Heart right ventricle (tissue), 16 donors: Measurements from ENCODE around the gene PTGES2. TPM values are rescaled to one million over a fixed set of nuclear protein-coding genes. Genes with fewer than 3 reads are reported as not detected.
"Not testable (repeated sequence)": the region's sequence is repeated elsewhere in the genome, so short reads cannot be mapped to it uniquely, and the experiment has no call there.

ENCODE experiments used
- ATAC-seq, 8 donors: fragments of 200-7000 bp; cut with Tn5 transposase; one replicate each; pipeline ENCODE4 v1.9.1; 2020; ENCODE audit warnings: mild to moderate bottlenecking in 8 of 8, moderate library complexity in 8 of 8, moderate number of reproducible peaks in 1 of 8
- DNase-seq, 2 donors: peaks; one replicate each; pipeline ENCODE4 v3.0.0-alpha.2; 2020
- H3K27ac ChIP-seq, 10 donors: fragments of 200-600 bp; sonication (generic) in 2 of 10; one replicate each; pipeline versions ENCODE4 v1.5.0 to v1.8.0; 2020 to 2022; ENCODE audit warnings: mild to moderate bottlenecking in 3 of 10
- H3K27me3 ChIP-seq, 7 donors: fragments of 200-600 bp; one replicate each; pipeline ENCODE4 v1.8.0; 2021 to 2022; ENCODE audit warnings: mild to moderate bottlenecking in 2 of 7
- H3K36me3 ChIP-seq, 9 donors: fragments of 200-600 bp; sonication (generic) in 1 of 9; one replicate each; pipeline versions ENCODE4 v1.5.0 to v1.8.0; 2020 to 2022; ENCODE audit warnings: mild to moderate bottlenecking in 2 of 9
- H3K4me1 ChIP-seq, 9 donors: fragments of 200-600 bp; sonication (generic) in 1 of 9; one replicate each; pipeline versions ENCODE4 v1.5.0 to v1.8.0; 2020 to 2022; ENCODE audit warnings: mild to moderate bottlenecking in 4 of 9
- H3K4me3 ChIP-seq, 10 donors: fragments of 200-600 bp; sonication (generic) in 2 of 10; one replicate each; pipeline versions ENCODE4 v1.5.0 to v1.8.0; 2020 to 2022; ENCODE audit warnings: mild to moderate bottlenecking in 7 of 10, moderate library complexity in 2 of 10
- H3K9me3 ChIP-seq, 11 donors: fragments of 200-600 bp in 10 of 11; sonication (generic) in 2 of 11; one replicate each; pipeline versions ENCODE4 v1.5.0 to v1.8.0; 2013 to 2022; ENCODE audit warnings: mild to moderate bottlenecking in 2 of 11, control low read depth in 1 of 11, moderate library complexity in 1 of 11
- CTCF ChIP-seq, 9 donors: fragments of 200-600 bp; sonication (generic) in 2 of 9; IDR thresholded peaks; one replicate each; pipeline versions ENCODE4 v1.5.0 to v1.8.0; 2021 to 2022; ENCODE audit warnings: antibody characterized with exemption in 9 of 9, mild to moderate bottlenecking in 5 of 9, moderate library complexity in 1 of 9
- WGBS, 2 donors: extraction: QIAGEN DNeasy Blood & Tissue Kit; methylation state at CpG; one replicate each; pipeline ENCODE4 v1.1.7; 2013; ENCODE audit warnings: inconsistent platforms in 1 of 2; 5-methylcytosine and 5-hydroxymethylcytosine counted together
- intact Hi-C, 10 donors: fragments of 100-400 bp; cut with DNase I; formaldehyde crosslinking; loops; one replicate each; pipeline versions ENCODE4 v1.11.1 to v1.14.2; 2022
- polyA plus RNA-seq, 2 donors: library from polyadenylated mRNA; stranded (reverse); fragments of 200-250 nt; gene quantifications; one replicate each; pipeline ENCODE4 v1.2.3, GENCODE V29; 2013
- total RNA-seq, 10 donors: library from RNA; stranded (reverse); fragmentation: NEBNext Ultra II Directional in 3 of 10; extraction: Animal tissue kit (Norgen Biotek cat#: 25700) in 3 of 10; gene quantifications; one replicate each; pipeline versions ENCODE4 v1.2.1 to v1.2.4, GENCODE V29; 2021 to 2023
- donor health status: Arrhythmogenic right ventricular cardiomyopathy.
- donor health status: ischemic (EF 13 %, LVEDD 7.1; RV severe dilation, severe dysfunction).
- donor health status: healthy with polysubstance abuse.
- donor health status: DM: no; HTN: yes; CAD: no.
- donor health status: DM: no; HTN: no; CAD: no.
- donor health status: ischemic (EF 25% LVEDD 6.9; RV normal size, moderate dysfunction).
- donor health status: ischemic (EF 25% LVEDD 5.7; RV mildly dilated, moderate dysfunction).
- donor health status: healthy.
- donor health status: DM: yes; HTN: yes; CAD: no.
- donor health status: Ischemic cardiomyopathy.
- donor health status: ischemic (EF 35%, LVEDD 5.7; RV mildly dilated, moderate dysfunction).
- donor health status: nonischemic (EF 11% LVEDD 7.7; RV severe dilation, severe dysfunction).
- donor health status: DM: yes; HTN: yes; CAD: no.
- donor health status: PGD.
- donor health status: ischemic (EF 29% LVEDD 5.4; RV normal size, mild dysfunction).
- donor health status: nonischemic (EF 23%, LVEDD 6.1; RV moderate dilation, normal function).

PTGES2 gene
- total and polyA plus RNA-seq, 12 donors, result 117 to 166 (median 147) TPM

GRCh38 chr9:128139621-128140020 lies 12.1 kb upstream of the PTGES2 start:
- Histone ChIP-seq H3K4me3 (no peak overlapping the region), H3K27ac (no peak overlapping the region), H3K36me3 (no peaks in the 10 kb centered on the region), H3K27me3 (no peaks in the 10 kb centered on the region), H3K4me1 (peaks cover 0 to 23% (median 14%) of the 10 kb centered on the region in 9 donors), H3K9me3 (no peaks in the 10 kb centered on the region)
- ATAC-seq (no peak), DNase-seq (peak in 1 of 2 donors; percentile 2)
- 54 to 82% methylated on average over 8 to 9 of the region's 16 CpGs for WGBS, 2 donors
- intact Hi-C loops, result no loop called here
- no peak for TF ChIP-seq CTCF (IDR thresholded peaks at IDR 0.05)

DNA sequence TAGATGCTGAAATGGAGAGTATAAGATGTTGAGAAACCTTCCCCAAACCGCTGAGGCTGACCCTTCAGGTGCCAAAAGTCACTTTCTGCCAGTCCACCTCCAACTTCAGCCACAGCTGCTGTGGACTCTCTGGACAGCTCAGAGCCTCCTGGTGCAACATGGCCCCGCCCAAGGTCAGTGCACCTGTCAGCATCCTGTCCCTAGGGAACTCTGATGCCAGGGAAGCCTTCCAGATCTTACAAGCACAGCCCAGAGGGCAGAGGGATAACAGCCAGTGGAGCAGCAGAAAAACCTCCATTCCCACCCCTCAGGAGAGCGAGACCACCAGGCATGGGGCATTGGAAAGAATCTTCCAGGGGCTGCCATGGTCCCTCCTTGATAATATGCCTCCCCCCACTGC lies 10.5 kb upstream of the PTGES2 start:
- peak in 1 of 2 donors; percentile 3 for DNase-seq
- 90 to 91% methylated on average over 3 of the region's 3 CpGs for WGBS, 2 donors

DNA sequence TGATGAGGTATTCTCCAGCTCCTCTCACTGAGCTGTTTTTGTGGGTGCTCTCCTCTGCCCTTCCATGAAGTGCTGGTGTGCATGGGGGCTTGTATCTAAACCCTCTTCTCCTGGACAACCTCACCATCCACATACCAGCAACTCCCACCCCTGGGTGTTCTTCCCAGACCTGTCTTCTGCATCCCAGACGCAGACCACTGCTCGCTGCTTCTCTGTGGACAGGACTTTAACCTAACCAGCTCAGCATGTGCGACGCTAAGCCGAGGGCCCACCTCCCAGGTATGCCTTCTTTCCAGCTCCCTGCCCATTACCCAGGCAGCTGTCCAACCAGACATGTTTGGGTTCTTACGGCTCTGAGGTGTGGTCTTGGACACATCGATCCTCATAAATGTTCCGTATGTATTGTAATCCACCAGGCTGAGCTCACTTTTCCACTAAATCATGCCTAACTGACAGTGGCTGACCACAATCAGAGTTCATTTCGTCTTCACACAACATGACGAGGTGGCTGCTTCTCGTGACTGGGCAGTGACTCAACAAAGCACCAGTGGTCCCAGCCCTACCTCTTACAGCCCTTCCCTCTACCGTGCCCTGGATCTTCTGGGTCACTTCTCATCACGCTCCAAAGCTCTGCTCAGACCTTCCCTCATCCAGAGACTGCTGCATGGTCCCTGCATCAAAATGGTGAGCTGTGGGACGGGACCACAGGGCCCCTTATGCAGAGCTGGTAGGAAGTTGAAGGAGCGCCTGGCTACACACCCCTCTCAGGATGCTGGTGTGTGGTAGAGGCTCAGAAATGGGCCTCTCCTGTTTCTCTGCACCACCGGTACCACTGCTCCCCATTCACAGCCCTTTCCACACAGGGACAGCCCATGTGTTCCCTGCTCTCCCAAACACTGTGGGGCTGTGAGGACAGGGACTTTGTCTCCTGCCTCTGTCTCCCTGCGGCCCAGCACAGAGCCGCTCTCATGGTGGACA lies 9.6 kb upstream of the PTGES2 start:
- Histone ChIP-seq H3K4me3 (no peak overlapping the region), H3K27ac (no peak overlapping the region), H3K9me3 (peaks cover 0 to 6% (median 0%) of the 10 kb centered on the region in 11 donors), H3K36me3 (no peaks in the 10 kb centered on the region), H3K27me3 (no peaks in the 10 kb centered on the region), H3K4me1 (peaks cover 0 to 9% (median 0%) of the 10 kb centered on the region in 9 donors)
- intact Hi-C loops, result no loop called here
- DNase-seq (peak in 1 of 2 donors; percentile 6), ATAC-seq (peak in 2 of 8 donors; percentile 27 to 37)
- no peak for TF ChIP-seq CTCF (IDR thresholded peaks at IDR 0.05)
- 93 to 94% methylated on average over 18 of the region's 18 CpGs for WGBS, 2 donors

More for the DNA sequence above, 10.5 kb upstream of the PTGES2 start:
- Histone ChIP-seq H3K4me3 (no peak overlapping the region), H3K9me3 (peaks cover 0 to 6% (median 0%) of the 10 kb centered on the region in 11 donors), H3K4me1 (peaks cover 0 to 12% (median 2%) of the 10 kb centered on the region in 9 donors), H3K36me3 (no peaks in the 10 kb centered on the region), H3K27ac (no peak overlapping the region), H3K27me3 (no peaks in the 10 kb centered on the region)
- intact Hi-C loops, result no loop called here
- ATAC-seq, result no peak
- TF ChIP-seq CTCF (IDR thresholded peaks at IDR 0.05), result no peak

DNA sequence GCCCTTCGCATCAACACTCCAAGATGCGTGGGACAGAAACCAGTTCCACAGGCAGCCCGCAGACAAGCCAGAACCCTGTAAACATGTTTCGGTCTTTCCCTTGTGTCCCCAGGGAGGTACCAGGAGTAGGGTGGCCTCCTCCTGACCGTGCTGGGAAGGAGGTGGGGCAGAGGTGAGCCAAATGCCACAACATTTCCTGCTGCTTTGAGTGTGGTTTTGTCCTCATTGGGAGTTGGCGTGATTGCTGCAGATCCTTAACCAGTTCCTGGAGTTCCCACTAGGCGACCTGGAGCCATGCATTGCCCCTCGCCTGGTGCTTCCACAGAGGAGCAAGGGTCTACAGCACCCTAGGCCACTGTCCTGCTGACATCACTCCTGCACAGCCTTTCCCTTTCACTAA lies 8.0 kb upstream of the PTGES2 start:
- H3K9me3 ChIP-seq, H3K36me3 ChIP-seq, H3K27ac ChIP-seq, H3K4me3 ChIP-seq, intact Hi-C loops, H3K27me3 ChIP-seq, ATAC-seq: not testable (repeated sequence)
- DNase-seq, result peak in 1 of 2 donors; percentile 1
- H3K4me1 ChIP-seq, result peaks cover 0 to 12% (median 5%) of the 10 kb centered on the region in 9 donors
- WGBS, 2 donors, result 74 to 79% methylated on average over 8 of the region's 8 CpGs

DNA sequence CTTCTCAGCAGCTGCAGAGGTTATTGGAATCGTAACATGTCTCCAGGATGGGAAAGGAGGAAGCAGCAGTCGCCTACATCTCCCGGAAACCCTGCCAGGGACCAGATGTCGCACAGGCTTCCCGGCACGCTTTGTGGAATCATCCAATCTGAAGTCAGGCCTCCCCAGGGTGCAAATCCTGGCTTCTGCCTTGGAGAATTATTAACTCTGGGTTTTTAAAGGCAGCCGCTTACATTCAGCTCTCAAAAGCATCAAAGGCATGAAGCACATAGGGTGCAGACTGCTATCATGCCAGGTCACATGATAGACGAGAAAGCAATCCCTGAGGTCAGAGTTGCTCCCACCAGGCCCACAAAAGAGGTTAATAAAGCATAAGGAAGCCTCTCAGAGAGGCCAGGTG lies 4.6 kb upstream of the PTGES2 start:
- DNase-seq, result peak; percentile 35 to 51
- H3K27me3 ChIP-seq, intact Hi-C loops, H3K36me3 ChIP-seq, ATAC-seq, H3K4me3 ChIP-seq: not testable (repeated sequence)
- Histone ChIP-seq H3K4me1 (peaks cover 0 to 24% (median 14%) of the 10 kb centered on the region in 9 donors), H3K27ac (peak overlapping the region in 4 of 10 donors; percentile 16 to 58 (median 35)), H3K9me3 (peaks cover 0 to 10% (median 0%) of the 10 kb centered on the region in 11 donors)
- WGBS, 2 donors, result 39 to 47% methylated on average over 8 of the region's 8 CpGs

- H3K4me3 ChIP-seq, H3K27me3 ChIP-seq, ATAC-seq, intact Hi-C loops, H3K36me3 ChIP-seq: not testable (repeated sequence)
- peak overlapping the region in 5 of 10 donors; percentile 26 to 58 (median 34) for H3K27ac ChIP-seq
- H3K4me1 ChIP-seq, result peaks cover 5 to 31% (median 19%) of the 10 kb centered on the region in 9 donors
- 88 to 89% methylated on average over 8 of the region's 8 CpGs for WGBS, 2 donors
- peaks cover 0 to 10% (median 0%) of the 10 kb centered on the region in 11 donors for H3K9me3 ChIP-seq
- peak in 1 of 2 donors; percentile 5 for DNase-seq
These were observed 3.8 kb upstream of the PTGES2 start for GRCh38 chr9:128131346-128131745.

GRCh38 chr9:128130651-128131050 lies 3.1 kb upstream of the PTGES2 start:
- intact Hi-C loops, H3K36me3 ChIP-seq, H3K27me3 ChIP-seq, ATAC-seq, H3K4me3 ChIP-seq, H3K27ac ChIP-seq: not testable (repeated sequence)
- WGBS, 2 donors, result 66 to 73% methylated on average over 7 of the region's 7 CpGs
- H3K4me1 ChIP-seq, result peaks cover 11 to 38% (median 26%) of the 10 kb centered on the region in 9 donors
- DNase-seq, result peak in 1 of 2 donors; percentile 1
- peaks cover 0 to 10% (median 0%) of the 10 kb centered on the region in 11 donors for H3K9me3 ChIP-seq
